Stimulated activated CD8-positive, alpha-beta memory T cell treated with anti-CD3 and anti-CD28 coated beads, Interleukin-15, amount 100 ng/mL, for 24 hours (primary cell): ENCODE results near the gene ZFP36L1.
"Not testable (repeated sequence)": the region's sequence is repeated elsewhere in the genome, so short reads cannot be mapped to it uniquely, and the experiment has no call there.

Experiments used
- DNase-seq: peaks from one replicate; pipeline ENCODE4 v3.0.0-alpha.2; 2020; ENCODE audit warnings: low read depth

ZFP36L1 gene

DNA sequence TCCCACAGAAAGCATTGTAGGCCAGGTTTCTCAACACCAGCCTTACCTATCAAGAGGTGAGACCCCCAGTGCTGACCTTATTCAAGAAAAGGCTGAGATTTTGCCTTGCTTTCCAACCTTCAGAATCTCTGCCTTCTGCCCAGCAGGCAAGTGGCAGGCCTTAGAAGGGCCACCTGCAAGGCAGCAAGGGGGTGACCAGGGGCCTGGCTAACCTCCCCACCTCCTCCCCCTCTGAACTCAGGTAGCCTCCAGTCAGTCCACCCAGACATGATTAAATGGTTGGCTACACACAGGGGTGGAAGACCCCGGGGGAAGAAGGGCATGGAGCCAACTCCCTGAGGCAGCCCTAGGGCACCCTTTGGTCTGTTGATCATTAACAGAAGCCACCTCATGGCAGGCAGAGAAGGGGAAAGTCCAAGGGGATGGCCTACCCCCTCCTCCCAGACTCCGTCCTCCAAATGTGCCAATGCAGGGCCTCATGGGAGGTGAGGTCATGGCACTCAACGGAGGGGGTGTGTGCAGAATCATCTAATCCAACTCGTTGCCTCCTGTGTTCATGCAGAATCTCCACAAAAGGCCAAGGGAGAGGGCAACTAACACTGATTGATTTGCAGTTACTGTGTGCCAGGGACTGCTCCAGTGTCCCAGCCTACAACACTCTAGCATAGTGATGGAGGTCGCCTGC is 8.5 kb downstream of the ZFP36L1 start:
- no peak for DNase-seq

DNA sequence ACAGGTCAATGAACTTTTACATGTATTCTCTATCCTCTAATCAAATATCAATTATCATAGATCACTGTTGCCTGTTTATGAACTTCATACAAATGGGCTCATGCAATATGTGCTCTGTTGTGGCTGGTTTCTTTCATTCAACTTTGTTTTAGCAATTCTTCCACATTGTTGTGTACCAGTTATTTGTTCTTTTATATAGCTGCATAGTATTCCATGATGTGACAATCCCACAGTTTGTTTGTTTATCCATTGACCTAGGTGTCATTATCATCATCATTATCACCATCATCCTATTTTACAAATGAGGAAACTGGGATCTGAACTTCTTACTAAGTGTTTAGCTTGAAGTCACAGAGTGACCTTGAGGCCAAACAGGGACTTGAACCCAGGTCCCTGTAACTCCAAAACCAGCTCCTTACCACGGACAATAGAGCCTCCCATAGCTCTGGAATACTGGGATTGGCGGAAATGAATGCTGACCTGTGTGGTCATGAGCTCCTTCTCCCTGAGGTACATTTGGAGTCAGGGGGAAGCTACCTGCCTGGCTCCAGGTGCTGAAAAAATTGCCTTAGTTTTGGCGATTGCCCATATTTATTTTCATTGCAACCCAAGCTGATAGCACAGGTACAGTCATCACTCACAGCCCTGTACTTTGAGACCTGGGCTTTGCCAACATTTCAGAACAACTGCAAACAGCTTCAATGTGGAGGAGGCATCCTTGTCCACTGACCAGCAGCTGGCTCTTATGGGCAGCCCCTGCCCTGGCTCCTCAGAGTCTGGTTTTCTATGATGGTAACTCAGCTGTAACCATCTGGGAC is 9.2 kb downstream of the ZFP36L1 start:
- no peak for DNase-seq

DNA sequence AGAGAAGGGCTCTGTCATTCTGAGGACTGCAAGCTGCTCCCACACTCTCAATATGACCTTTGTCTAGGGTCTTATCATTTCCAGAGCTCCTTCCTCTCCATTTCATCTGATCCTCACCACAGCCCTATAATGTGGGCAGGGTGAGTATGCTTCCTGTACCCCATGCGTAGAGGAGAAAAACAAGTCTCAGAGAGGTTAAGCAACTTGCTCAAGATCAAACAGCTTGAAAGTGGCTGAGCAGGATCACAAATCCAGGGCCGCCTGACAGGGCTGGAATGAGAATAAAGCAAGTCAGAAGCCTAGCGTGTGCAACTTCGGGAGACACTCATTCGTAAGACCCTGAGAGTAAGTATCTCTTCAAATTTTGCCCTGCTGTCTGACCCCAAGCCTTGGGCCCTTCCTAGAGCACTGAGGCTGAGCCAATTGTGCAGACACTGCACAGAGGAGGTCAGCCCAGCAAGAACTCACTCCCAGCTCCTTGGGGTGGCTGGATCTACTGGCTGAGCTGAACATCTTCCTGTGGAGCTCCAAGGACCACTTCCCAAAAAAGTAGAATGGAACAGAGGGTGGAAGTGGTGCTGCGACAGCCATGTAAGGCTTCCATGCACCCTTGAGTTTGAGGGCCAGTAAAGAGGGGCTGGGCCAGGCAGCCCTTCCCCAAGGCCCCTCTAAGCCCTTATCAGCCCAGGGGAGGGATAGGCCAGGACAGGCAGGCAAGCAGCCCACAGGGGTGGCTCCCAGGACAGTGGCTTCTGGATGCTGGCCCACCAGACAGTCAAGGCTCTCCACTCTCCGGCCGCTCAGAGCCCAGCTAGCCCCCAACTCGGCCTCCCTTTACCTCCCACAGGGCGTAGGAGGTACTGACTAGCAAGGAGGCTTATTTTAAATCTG is 10.5 kb downstream of the ZFP36L1 start:
- no peak for DNase-seq

DNA sequence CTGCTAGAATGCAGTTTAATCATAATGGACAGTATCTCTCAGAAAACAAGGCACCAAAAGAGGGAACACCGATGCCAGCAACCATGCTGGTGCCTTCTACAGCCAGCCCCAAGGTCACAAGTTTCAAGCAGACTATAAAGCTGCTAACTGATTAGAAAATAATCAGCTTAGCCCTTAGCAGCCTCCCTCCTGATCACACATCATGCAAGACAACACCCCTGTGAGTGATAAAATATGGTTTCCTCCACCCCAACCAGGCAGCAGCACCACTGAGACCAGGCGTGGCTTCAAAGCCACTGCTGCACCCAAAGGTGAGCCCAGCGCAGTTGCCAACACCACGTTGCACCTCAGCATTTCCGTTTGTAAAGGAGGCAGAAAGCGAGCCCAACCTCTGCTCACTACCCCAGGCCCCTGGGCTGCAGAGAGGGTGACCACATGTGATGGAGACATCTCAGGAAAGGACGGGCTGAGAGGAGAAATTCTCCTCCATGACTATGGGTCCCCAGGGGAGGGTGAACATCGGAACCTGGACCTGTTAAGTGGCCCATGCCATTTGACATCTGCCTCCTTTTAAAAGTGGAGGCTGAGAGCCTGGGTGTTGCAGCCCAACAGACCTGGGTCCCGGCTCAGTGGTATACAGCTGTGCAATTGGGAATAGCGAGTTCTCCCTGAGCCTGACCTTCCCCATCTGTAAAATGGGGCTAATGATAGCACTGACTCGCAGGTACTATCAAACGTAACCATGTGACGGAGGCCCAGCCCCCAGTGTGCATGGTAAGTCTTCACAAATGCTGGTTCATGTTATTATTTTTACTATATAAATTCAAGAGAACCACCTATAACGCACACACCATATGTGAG is 11.5 kb downstream of the ZFP36L1 start:
- no peak for DNase-seq

DNA sequence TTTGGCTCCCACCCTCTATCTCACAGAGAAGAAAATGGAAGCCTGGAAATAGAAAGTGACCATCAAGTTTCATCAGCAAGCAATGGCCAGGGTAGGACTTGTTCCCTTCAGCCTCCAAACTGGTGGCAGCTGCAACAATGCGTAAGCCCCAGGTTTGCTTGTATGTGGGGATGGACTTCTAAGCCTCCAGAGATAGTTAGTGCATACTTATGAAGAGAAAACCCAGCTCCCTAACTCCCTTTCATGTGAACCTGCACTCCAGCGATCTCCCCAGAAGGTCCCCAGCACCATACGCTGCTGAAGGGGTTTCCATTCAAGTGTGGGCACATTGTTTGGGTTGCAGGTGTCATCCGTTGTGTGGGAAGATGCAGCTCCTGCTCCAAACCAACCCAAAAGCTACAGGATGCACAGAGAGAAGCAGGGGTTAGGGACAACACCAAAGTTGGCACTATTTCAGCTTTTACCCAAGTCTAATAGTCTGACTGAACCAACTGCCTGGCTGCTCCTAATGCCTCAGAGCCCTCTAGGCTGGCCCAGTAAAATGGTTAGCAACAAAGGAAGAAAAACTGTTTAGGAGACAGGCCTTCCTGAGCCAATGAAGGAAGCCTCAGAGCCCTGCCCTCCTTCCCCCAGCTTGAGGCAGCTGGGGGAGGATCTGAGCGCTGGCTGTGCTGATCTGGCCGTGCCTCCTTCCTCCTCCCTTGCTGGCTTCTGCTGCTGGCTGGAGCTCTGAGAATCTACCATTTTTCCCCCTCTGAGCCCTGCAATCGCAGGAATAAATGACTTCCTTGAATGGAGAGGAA is 12.3 kb downstream of the ZFP36L1 start:
- no peak for DNase-seq

DNA sequence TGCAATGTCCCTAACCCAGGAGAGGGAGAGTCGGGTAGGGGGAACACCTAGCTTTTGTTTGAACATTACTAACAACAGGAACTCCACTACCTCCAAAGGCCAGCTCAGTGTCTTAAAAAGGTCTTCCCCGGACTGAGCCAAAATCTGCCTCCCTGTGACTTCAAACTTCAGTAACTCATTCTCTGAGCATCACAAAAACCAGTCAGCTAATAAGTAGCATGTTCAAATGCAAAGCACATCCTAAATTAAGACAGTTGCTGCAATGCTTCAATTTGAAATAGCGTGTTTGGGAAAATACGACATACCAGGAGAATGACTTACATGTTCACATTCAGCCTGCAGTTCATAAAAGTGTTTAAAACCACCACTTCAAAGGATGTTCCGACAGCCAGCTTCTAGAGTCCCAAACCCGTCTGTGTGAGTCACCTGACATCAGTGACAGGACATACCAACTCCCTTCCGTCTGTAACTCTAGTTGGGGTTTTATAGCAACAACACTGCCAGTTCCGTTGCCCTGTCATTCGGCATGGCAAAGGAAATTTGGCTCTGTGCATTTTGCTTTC is 13.0 kb downstream of the ZFP36L1 start:
- DNase-seq: no peak

DNA sequence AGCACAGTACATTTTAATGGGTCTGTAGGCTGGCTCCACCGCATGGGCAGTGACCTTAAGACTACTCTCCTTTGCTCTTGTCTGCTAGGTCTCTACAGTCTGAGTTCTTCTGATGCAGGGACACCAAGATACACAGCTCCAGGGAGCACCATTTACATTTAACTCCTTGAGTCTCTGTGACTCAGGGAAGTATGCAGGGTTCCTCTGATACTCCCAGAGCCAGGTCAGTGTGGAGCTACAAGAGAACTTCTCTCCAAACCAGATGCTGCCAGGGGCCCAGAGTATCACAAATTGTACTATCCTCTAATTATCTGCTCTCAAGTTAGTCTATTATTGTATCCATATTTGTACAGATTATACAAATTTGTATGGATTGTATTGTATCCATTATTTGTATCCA is 15.2 kb downstream of the ZFP36L1 start:
- no peak for DNase-seq

DNA sequence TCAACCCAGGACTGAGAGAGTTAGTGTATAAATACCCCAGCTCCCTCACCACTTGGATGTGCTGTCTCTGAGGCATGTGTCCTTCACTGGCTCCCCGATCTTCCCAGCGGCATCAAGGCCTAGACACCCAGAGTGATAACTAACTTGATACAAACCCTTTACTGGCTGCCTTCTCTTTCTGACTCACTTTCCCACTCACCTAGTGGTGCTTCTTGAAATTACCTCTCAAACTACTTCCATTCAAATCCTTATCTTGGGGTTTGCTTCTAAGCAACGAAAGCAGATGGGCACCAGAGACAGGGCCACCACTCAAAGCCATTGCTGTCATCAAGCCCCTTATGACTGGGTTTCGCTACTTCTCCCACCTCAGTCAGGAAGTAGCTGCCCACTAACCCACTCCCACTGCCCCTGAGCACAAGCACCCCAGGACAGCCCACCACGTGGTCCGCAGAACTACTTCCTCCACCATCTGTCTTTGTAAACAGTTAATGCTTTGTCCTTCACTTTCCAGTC is 17.2 kb downstream of the ZFP36L1 start:
- no peak for DNase-seq

DNA sequence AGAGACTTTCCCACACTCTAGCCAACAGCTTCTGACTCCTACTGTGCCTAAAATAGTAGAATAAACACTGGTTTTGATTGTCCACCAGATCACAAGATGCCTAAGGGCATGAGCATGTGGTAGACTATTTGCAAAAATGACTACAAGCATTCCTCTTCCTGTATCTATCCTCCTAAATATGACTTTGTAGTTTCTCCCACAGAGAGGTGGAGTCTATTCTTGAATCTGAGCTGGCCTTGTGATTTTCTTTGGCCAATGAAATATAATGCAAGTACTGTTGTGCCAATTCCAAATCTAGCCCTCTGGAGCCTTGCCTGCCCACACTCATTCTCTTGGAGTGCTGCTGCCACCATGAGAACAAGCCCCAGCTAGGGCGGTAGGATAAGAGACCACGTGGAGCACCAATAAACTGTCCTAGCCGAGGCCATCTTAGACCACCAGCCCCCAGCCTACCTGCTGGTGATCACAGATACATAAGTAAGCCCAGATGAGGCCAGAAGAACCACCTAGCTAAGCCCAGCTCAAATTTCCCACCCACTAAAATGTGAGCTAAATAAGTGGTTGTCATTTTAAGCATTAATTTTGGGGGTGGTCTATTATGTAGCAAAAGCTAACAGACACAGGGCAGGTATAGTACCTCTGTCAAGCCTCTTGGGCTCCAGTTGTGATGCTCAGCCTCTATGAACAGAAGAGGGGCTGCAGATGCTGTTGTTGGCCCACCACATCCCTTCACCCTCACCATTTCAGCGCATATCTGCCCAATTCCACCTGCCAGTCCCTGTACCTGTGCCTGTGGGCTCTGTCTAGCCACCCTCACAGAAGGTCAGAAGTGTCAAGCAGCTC is 17.9 kb downstream of the ZFP36L1 start:
- DNase-seq: no peak

DNA sequence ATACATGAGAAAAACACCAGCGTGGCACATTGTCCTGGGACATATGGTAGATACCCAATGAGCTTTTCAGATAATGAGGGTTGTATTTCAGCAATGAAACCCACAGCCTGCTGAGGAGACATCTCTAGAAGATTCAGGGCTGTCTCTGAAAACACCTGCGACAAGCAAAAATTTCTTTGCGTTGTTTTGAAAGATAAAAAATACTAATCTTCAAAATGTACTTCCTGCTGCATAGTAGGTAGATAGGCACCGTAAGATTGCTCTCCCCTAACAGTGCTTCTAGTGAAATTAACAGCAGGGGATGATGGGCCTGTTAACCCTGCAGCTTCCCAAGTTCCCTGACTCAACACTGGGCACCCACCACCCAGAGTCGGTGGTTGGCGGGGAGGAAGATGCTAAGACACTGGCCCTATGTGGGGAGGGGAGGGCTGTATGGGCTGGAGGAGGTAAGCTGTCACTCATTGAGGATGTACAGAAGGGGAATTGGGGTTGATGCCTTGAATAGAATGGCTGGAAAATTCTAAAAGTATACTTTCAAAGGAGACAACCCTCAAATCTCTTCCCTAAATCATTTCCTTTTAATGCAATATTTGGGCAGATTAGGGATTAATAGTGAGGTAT is 20.0 kb downstream of the ZFP36L1 start:
- DNase-seq: no peak

DNA sequence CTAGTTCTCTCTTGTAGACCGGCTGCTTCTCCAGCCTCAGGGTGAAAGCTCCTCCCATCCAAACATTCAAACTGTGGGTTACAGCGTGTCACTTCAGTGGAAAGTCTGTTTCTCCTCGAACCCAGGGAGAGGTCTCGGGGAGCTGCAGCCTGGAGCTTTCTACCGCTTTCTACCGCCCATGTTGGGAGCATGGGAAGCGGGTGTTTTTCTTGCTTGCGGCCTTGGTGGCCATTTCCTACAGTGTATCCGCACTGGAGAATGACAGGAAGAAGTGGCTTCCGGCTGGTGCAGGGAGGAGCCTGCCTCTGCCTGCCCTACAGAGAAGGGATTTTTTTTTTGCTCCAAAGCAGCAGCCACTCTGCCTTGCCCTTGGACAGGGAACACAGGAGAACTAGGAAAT is 21.2 kb downstream of the ZFP36L1 start:
- no peak for DNase-seq

DNA sequence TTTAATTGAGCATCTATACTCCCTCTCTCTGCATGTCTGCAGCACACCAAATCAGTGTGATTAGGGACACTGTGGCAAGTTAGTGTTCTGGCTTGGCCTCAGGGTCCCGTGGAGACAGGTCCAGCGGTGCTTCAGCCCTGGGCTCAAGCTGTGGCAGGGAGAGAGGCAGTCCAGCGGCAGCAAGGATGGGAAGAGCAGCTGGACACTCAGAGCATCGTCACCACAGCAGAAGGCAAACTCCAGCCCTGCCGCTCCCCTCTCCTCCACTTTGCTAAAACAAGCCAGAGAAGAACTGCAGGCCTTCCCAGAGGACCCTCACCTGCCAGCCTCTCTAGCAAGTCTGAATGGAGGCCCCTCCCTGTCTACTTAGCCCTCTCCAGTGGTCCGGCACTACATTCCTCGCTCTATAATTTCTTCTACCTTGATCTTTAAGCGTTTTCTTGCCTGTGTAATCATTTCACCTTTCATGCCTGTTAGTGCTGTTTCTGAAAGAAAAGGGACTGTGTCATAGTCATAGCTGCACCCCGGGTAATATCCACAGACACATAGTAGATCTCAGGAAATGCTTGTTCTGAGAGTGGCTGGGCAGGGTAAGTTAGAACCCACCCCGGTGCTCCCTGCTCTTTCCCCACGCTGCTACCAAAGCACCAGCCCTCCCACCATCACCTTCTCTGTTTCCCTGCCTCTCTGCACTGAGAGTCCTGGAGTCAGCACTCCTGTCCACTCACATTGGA is 22.1 kb downstream of the ZFP36L1 start:
- no peak for DNase-seq

DNA sequence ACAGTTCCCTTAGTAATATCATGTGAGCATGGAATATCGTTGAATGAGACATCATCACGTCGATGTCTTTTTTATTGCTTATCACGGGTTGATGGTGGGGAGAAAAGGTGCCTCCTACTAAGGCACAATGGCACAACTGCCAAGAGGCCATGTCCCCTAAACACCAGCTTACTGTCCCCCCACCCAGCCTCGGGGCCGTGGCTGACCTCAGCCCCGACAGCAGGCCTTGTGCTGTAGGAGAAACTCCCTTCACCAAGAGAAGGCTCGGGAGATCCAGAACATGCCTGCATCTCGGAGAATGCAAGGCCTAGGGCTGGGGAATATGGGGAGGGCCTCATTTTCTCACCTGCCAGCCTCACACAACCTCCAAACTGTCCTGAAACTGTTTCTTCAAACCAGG is 22.8 kb downstream of the ZFP36L1 start:
- no peak for DNase-seq

DNA sequence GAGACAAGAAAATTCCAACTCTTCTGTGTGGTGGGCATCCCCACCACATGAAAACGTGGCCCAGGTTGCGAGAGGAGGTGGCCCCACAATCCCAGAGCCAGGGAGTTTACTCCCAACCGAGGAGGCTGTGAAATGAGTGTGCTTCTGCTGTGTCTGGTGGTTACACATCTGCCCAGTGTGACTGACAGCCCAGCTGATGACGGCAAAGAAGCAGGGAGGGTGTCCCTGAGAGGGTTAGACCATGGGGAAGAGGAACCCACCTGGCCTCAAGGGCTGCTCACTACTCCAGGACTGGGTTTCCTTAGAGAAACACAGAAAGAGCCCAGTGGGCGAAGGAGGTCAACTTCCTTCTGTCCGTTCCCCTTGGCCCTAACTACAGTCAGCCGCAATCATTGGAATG is 24.6 kb downstream of the ZFP36L1 start:
- DNase-seq: no peak

DNA sequence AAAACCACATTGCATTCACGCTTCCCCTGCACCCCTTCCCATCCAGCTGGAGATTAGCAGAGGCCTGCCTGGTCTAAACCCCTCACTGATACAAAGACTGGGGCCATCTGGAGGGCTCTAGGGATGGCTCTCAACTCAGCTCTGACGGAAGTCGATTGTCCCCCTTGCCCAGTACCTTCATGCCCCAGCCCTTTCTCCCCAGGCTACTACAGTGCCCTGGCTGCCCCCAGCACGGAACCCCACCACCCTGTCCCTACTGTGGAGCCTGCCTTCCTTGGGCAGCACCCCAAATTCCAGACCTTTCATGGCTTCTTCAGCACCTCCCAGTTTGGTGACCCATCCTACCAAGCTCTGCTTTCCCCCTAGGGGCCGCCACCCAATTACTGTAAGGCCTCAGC is 25.6 kb downstream of the ZFP36L1 start:
- no peak for DNase-seq

DNA sequence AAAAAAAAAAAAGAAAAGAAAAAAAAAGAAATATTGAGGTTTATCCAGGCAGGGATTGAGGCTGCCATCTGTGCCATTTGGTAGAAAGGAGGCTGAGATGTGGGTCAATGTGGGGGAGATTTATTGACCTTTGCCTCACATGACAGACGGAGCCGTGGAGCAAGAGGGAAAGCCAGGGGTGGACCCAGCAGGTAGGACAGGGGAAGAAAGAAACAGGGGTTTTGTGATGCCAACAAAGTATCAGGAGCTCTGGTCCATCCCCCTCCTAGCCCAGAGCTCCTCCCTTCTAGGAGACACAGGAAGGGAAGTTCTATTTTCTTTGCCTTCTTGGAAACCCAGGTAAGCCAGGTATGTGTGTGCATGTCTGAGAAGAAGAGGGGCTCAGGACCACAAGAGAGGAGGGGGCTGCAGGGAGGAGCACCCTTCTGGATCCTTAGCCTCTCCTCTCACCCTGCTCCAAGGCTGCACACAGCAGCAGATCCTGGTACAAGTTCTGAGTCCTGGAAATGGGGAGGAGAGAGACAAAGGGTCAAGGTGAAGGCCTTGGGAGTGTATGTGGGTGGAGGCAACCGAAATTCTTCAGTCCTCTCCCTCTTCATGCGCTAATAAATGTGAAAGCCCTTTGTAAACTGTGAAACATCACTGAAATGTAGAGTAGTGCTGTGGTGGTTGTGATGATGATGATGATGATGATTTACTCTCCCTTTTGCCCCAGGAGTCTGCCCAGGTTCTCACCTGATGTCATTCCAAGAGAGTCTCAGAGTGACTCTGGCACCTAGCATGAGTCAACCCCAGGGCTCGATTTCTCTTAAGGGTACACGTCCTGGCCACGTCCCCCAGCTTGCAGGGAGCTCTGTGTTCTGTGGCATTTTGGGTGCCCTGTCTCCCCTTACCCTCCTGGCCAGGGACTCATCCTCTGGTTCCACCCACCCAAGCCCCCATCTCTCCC is 26.3 kb downstream of the ZFP36L1 start:
- DNase-seq: no peak

DNA sequence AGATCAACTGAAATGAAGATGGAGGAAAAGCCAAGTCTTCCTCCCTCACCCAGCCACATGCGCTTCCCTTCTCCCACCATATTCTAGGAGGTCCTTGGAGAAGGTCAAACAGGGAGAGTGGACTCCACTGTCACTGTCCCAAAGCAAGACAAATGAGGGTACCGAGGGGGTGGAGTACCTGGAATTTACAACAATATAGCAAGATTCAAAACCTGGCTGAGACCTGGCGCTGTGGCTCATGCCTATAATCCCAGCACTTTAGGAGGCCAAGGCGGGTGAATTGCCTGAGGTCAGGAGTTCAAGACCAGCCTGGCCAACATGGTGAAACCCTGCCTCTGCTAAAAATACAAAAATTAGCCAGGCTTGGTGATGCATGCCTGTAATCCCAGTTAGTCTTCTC is 29.0 kb downstream of the ZFP36L1 start:
- not testable (repeated sequence) for DNase-seq
